Muscle of back (tissue), 11 donors: ENCODE data around the gene IRF4. TPM values are rescaled to one million over a fixed set of nuclear protein-coding genes. Genes with fewer than 3 reads are reported as not detected.

Experiments used
- DNase-seq, 3 donors: peaks; one replicate each; pipeline versions ENCODE4 v3.0.0 to v3.0.0-alpha.2; 2013
- polyA plus RNA-seq, 10 donors: library from polyadenylated mRNA; unstranded; fragments of 120-200 nt; gene quantifications; one replicate each; pipeline ENCODE4 v1.2.1, GENCODE V29; 2013; ENCODE audit not compliant: insufficient read length in 10 of 10

Gene IRF4
- polyA plus RNA-seq, 10 donors, result 0.35 to 2.4 (median 1.1) TPM

DNA sequence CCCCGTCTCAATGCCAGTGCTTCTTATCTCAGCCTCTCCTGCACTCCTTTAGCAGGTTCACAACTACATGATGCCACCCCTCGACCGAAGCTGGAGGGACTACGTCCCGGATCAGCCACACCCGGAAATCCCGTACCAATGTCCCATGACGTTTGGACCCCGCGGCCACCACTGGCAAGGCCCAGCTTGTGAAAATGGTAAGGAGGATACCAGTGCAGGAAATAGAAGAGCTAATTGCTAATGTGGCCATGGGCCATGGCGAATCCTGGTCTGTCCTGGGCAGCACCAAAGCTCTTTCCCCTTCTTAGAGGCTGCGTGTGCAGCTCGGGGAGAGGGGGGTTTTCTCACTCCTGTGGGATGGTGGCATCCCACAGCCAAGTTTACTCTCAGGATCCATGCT is 5.5 kb downstream of the IRF4 start:
- no peak for DNase-seq

DNA sequence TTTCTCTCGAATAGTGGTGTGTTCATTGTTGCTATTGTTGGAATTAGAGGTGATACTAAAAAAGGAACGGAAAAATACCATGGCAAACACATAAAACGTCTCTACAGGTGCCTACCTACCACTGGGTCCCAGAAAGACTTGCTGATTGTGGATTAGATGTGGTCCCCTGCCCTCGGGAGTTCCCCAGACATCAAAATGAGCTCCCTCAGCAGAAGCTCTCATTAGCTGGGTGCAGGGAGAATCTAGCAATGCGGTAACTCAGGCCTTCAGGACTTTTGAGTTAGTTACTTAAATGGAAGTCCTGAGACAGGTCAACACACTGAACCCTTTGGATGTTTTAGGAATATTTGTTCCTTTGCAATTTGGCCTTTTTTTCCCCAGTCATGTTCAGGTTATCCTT is 6.1 kb downstream of the IRF4 start:
- DNase-seq, result no peak

DNA sequence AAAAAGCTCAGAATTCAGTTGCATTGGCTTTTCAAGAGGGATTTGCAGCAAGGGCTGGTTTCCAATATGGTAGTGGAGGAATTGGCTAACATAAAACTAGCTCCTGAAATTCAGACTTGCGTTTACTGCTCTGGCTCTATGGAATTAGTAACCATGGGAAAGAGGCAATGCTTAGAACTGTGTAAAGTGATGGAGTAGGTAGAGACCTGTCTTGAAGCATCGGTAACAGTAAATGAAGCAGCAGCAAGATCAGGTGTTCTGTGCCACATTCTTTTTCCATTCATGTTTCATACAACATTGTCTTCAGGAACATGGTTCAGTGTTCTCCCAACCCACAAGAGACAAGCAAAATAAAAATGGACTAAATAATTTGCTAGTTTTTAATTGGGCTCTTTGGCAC is 6.5 kb downstream of the IRF4 start:
- DNase-seq, result no peak

DNA sequence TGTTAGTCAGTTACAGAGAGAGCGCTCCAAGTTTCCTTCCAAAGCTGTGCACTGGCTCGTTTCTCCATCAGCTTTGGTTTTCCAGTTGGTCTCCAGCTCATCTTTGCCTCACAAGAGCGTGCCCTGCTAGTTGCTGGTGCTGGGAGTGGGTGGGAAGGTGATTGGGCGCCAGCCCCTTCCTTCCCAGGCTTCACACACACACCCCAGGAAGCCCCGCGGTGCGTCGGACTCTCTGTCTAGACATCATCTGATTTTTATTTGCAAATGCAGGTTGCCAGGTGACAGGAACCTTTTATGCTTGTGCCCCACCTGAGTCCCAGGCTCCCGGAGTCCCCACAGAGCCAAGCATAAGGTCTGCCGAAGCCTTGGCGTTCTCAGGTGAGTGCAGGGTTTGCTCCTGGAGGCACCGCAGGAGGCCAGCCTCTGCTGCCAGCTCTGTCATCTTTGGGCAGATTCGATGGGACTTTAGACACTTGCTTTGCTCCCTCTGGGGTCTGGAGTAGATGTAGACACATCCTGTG is 7.1 kb downstream of the IRF4 start:
- no peak for DNase-seq

DNA sequence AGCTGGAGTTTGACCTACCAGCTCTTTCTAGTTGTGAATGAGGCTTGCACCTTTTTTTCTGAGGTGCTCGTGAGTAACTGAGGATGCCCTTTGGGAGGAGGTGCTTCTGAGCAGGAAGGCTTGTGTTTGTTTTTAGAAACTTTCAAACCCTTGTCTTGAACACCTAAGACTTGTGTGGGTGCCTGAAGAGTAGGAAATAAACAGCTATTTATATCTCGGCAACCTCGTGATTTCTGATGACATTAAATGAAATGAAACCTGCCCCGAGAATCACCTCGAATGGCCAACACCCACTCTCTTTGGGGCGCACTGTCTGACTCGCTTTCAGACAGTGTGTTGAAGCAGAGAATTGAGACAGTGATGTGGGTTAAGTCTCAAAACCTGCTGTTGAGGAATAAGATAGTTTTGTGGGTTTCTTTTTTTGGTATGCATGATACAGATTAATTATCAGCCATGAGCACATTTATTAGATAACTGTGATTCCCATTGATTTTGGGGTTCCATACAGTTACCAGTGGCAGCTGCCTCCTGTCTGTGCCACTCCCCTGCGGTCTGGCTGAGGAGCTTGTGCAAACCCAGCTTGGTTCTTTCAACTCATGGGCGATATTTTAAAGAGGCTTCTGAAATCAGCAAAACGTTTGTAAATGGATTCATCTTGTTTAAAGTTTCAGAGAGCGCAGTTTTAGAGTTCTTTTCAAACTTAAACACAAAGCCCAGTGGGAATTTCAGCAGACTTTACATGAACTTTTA is 8.4 kb downstream of the IRF4 start:
- DNase-seq, result no peak

DNA sequence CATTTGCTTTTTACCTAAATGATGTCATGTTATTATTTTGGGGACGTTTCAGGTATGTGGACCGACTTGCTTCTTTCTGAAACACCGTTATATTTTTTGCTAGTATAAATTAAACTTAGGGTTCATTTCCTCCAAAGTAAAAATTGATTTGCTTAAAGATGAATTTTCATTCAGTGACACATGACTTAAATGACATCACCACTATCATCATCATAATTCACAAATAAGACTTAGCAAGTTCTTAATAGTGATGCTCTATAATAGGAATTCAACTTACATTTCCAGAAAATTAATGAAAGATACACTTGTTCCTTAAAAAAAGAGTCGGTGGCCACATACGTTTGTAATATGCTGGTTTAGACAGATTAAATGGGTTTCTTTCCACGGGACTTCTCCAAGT is 9.3 kb downstream of the IRF4 start:
- DNase-seq, result no peak

DNA sequence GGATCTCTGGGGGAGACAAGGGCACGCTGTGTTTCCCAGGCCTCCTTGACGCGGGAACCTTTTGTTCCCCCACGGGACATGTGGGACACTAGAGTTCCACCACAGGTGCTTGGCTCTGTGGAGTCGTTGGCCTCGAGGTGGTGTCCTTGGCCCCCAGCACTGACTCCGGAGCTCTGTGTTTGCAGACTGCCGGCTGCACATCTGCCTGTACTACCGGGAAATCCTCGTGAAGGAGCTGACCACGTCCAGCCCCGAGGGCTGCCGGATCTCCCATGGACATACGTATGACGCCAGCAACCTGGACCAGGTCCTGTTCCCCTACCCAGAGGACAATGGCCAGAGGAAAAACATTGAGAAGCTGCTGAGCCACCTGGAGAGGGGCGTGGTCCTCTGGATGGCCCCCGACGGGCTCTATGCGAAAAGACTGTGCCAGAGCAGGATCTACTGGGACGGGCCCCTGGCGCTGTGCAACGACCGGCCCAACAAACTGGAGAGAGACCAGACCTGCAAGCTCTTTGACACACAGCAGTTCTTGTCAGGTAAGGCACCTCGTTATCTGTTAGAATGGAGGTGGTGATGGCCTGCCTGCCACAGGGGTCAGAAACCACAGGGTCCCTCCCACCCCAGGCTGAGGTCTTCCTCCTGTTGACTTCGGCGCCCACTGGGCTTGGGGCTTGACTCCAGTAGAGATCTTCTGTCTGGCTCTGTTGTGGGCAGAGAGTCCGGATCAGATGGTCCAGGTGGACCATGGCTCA is 9.9 kb downstream of the IRF4 start:
- no peak for DNase-seq

DNA sequence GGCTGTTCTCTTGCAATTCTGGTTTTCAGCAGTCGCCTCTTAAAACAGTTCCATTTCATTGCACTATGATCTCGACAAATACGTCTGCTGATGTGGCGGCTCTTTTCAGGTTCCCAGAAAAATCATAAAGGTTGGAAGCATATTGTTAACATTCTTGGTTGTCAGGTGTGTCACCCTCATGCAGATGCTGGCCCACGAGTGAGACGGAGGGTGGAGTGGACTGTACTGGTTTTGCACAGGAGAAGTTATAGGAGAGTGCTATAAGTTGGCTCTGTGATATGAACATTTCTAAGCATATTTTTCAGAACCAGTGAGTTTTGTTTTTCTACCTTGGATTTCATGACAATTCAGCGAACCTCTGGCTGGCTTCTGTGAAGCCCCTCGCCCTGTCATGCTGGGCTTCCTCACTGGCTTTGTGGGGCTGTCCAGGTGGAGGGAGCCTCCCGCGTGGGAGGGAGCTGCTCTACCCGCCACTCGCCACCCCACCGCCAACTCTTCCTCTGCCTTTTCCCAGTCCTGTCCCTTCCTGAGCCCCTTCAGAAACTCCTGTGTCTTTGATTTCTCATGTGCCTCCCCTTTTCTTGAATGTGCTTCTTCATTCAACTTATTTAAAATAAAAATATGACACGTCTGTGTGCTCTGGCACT is 10.6 kb downstream of the IRF4 start:
- no peak for DNase-seq

DNA sequence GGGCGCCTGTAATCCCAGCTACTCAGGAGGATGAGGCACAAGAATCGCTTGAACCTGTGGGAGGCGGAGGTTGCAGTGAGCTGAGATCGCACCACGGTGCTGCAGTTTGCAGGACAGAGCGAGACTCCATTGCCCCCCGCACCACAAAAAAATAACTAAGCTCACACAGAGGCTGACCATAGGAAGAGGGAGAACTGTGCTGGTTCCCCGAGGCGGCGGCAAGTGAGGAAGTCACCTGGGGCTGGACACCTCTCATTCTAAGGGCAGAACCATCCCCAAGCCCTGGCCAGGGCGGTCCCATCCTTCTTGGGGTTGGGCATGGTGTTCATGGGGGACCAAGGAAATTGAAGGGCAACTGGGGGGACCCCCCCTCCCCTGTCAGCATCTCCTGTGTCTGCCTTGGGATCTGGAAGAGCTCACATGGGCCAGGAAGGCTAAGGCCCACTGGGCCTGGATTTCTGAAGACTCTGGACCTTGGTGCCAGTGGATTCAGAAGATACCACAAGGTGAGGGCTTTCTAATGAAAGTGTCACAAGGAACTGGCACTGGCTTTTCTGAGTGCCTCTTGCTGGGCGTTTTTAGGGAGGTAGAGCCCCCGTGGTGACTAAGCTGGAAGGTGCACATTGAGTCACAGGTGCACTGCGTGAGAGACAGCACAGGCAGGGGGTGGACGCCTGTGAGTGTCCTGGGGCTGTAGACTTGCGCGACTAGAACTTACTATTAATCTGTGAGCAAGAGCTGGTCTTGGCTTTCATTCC is 11.5 kb downstream of the IRF4 start:
- no peak for DNase-seq

DNA sequence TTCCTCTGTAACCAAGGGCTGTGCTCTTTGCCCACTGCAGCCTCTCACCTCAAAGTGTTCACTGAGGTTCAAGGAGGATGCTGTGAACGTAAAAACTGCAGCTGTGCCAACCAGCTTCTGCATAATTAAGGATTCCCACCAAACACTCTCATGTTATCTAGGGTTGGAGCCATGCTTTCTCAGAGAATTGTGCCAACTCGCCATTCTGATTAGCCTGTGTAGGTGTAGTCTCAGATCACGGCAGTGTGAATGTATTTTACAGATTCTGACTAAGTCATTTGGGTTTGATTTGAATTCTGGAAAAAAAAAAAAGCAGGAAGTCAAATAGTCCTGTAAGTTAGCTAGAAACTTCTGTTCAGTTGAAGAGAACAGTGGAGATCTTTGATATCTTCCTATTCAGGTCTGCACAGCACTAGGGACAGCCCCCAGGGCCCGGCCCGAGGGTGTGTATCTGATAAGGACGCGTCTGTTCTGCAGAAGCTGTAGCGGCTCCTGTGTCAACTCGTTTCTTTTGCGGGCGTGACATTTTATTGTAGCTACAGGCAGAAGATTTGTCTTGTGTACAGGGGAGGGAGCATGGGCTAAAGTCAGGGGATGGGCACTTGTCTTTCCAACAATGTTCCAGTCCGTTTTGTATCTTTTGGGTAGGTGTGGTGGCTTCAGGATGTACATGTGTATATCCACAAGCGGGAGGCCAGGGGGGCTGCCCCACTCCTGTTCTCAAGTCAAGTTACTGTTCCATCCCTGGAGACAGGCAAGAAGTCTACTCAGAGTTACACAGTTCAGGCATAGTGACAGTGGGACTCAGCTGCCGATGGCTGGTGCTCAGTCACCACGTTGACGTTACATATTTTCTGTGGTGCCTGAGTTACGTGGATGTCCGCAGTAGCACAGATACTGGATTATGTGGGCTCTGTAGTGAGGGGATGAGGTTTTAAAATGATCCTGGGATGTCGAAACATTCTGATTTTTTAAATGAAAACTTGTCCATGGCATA is 12.4 kb downstream of the IRF4 start:
- no peak for DNase-seq

DNA sequence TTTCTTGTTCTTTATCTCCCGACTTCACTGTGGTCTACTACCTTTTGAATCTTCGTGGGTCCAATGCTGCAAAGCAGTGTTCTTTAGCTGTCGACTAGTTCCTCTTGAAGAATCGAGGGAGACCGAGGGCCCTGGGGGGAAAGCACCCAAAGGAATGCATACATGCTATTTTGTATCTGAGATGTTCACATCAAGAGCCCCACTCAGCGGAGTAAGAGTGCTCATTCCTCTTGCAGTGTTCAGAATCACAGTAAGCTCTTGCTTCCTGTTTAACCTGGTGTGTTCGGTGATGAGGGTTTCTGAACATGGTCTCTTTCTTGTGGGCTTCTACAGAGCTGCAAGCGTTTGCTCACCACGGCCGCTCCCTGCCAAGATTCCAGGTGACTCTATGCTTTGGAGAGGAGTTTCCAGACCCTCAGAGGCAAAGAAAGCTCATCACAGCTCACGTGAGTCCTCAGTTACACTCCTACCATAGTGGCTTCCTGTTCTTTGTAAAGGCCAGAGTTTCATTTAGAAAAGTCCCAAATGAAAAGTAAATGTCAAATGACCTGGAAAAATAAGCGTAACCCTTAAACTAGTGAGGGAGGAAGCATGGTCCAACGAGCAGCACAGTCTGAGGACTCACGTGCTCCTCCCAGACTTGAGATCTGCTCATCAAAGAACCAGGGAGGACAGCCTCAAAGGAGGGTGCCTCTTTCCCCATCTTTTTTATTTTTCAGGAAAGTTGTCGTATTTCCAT is 13.3 kb downstream of the IRF4 start:
- DNase-seq, result no peak

DNA sequence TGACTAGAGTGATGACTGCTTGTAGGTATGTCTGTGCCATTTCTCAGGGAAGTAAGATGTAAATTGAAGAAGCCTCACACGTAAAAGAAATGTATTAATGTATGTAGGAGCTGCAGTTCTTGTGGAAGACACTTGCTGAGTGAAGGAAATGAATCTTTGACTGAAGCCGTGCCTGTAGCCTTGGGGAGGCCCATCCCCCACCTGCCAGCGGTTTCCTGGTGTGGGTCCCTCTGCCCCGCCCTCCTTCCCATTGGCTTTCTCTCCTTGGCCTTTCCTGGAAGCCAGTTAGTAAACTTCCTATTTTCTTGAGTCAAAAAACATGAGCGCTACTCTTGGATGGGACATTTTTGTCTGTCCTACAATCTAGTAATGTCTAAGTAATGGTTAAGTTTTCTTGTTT is 16.6 kb downstream of the IRF4 start:
- no peak for DNase-seq

DNA sequence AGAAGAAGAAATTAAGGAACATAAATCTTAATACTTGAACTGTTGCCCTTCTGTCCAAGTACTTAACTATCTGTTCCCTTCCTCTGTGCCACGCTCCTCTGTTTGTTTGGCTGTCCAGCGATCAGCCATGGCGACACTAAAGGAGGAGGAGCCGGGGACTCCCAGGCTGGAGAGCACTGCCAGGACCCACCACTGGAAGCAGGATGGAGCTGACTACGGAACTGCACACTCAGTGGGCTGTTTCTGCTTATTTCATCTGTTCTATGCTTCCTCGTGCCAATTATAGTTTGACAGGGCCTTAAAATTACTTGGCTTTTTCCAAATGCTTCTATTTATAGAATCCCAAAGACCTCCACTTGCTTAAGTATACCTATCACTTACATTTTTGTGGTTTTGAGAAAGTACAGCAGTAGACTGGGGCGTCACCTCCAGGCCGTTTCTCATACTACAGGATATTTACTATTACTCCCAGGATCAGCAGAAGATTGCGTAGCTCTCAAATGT is 17.1 kb downstream of the IRF4 start:
- peak; percentile 13 to 63 (median 46) for DNase-seq

DNA sequence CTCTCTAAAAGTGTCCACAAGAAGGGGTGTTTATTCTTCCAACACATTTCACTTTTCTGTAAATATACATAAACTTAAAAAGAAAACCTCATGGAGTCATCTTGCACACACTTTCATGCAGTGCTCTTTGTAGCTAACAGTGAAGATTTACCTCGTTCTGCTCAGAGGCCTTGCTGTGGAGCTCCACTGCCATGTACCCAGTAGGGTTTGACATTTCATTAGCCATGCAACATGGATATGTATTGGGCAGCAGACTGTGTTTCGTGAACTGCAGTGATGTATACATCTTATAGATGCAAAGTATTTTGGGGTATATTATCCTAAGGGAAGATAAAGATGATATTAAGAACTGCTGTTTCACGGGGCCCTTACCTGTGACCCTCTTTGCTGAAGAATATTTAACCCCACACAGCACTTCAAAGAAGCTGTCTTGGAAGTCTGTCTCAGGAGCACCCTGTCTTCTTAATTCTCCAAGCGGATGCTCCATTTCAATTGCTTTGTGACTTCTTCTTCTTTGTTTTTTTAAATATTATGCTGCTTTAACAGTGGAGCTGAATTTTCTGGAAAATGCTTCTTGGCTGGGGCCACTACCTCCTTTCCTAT is 17.9 kb downstream of the IRF4 start:
- no peak for DNase-seq

DNA sequence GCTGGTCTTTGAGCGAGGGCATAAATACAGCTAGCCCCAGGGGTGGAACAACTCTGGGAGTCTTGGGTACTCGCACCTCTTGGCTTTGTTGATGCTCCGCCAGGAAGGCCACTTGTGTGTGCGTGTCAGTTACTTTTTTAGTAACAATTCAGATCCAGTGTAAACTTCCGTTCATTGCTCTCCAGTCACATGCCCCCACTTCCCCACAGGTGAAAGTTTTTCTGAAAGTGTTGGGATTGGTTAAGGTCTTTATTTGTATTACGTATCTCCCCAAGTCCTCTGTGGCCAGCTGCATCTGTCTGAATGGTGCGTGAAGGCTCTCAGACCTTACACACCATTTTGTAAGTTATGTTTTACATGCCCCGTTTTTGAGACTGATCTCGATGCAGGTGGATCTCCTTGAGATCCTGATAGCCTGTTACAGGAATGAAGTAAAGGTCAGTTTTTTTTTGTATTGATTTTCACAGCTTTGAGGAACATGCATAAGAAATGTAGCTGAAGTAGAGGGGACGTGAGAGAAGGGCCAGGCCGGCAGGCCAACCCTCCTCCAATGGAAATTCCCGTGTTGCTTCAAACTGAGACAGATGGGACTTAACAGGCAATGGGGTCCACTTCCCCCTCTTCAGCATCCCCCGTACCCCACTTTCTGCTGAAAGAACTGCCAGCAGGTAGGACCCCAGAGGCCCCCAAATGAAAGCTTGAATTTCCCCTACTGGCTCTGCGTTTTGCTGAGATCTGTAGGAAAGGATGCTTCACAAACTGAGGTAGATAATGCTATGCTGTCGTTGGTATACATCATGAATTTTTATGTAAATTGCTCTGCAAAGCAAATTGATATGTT is 19.2 kb downstream of the IRF4 start:
- DNase-seq, result no peak

DNA sequence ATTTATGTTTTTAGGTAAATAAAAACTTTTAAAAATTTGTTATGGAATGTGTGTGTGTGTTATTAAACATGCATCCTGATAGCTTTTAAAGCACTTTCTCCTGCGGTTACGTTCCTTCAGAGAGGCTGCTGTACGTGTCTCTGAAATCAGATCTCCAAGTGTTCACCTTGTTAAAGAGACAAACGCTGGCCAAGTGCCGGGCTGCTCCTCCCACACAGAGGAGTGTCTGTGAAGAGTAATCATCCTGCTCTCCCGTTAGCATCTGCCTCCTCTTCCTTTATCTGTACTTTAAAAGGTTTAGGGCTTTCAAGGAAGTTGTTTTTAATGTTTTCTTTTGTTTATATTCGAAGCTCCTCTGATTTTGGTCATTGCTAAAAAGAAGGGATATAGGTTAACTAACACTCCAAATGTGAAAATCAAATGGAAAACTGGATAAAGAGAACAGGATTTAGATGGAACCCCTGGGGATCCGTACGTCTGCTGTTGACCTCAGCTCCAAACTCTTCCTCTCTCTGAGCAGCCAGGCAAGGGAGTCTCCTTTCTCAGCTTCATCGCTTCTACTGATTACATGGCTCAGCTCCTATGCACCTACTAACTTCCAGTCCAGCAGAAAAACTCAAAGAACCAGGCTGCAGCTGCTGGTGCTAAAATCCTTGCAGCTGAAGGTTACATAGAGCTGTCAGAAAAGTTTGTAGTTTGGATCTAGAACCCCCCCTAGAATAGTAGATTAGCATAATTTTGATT is 20.0 kb downstream of the IRF4 start:
- DNase-seq, result no peak

DNA sequence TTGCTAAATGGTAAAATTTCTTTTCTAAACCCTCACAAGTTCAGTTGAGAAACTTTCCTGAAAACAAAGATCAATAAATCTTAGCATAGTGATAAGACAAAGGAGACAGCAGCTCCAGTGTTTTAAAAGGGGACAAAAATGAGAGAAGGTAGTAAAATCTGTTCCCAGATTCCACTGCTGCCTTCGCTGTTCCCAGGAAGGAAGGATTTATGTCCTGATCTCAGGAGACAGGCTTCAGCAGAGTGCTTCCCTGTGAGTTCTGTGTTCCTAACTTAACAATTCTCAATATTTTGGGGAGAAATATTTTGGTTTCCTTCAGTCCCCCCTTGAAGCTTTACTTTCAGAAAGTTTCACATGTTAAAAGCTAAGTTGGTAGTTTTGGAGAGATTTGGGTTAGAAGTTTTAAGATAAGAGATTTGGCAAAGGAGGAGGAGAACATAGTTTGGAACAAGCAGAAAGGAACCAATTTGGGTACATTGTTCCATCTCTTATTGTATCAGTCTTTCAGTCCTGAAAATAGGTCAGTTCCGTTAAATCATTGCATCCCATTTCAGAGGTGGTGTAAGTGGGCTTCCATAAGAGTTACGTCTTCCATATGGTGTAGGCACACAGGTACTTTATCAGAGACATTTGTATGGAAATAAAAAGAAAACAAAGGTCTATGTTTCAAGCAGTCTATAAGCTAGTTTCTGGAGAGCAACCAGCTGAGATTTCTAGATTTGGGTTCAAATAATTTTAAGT is 20.8 kb downstream of the IRF4 start:
- no peak for DNase-seq
